GM12872 (cell line): ENCODE results near the gene HACD1.

ENCODE experiments used
- CTCF ChIP-seq: IDR thresholded peaks from 3 replicates; pipeline ENCODE4 v1.5.1; 2011; ENCODE audit warnings: low read depth, mild to moderate bottlenecking, low read length, moderate library complexity; ENCODE audit not compliant: insufficient read depth

HACD1 gene

GRCh38 chr10:17564911-17565310 lies 52.3 kb downstream of the HACD1 start:
- TF ChIP-seq CTCF, result no peak

GRCh38 chr10:17563452-17563851 lies 53.7 kb downstream of the HACD1 start:
- TF ChIP-seq CTCF, result no peak

DNA sequence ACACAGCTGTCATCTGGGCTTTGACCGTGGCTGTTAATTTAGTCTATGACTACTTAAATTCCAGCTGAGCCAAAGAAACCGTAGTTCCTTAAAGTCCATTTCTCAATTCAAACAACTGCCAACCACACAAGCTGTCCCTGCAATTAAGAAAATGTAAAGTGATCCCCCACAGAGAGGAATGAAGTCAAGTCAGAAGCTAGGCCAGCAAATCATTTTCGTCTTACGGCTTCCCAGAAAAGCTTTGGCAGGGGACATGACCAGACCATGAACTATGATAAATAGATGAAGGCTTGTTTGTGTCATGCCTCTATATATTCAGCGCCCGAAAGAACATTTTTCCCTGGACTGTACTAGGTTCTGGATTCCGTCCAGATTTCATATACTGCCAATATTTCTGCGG lies 54.6 kb downstream of the HACD1 start:
- no peak for TF ChIP-seq CTCF

- TF ChIP-seq CTCF, result no peak
These were observed 56.1 kb downstream of the HACD1 start for GRCh38 chr10:17561111-17561510.

- TF ChIP-seq CTCF, result no peak
These were observed 59.7 kb downstream of the HACD1 start for GRCh38 chr10:17557459-17557858.

DNA sequence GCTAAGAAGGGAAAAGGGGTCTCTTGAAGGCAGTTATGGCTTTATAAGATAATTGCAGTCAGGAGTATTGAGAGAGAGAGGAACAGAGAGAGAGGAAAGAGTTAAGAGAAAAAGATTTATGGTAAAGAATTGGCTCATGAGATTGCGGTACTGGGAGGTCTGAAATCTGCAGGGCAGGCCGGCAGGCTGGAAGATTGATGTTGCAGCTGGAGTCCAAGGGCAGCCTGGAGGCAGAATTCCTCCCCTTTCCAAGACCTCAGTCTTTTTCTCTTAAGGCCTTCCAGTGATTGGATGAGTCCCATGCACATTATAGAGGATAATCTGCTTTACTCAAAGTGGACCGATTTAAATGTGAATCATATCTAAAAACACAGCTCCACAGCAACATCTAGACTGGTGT lies 68.4 kb downstream of the HACD1 start:
- TF ChIP-seq CTCF, result no peak

- no peak for TF ChIP-seq CTCF
These were observed 69.0 kb downstream of the HACD1 start for GRCh38 chr10:17548162-17548561.

- no peak for TF ChIP-seq CTCF
These were observed 70.1 kb downstream of the HACD1 start for GRCh38 chr10:17547060-17547459.
